ENCODE measurements around the gene RAMAC. TPM values are rescaled to one million over a fixed set of nuclear protein-coding genes. Genes with fewer than 3 reads are reported as not detected.

Gene RAMAC
- total and polyA plus RNA-seq, 10 of the 15 experiments (the other 5 are each of a cell fraction or from before 2014, with no cell fraction given): 22.4 to 109 (median 41.7) TPM

- TF ChIP-seq MEF2A (IDR thresholded peaks at IDR 0.05; ENCODE audit: insufficient read depth, low read depth, low read length) (no peak), EED (IDR thresholded peaks at IDR 0.05; ENCODE audit: low read depth) (no peak)
These were observed 34.4 kb upstream of the RAMAC start (continued) for GRCh38 chr15:82951472-82952157.

- in situ Hi-C loops (cut with MboI): no loop called here
These were observed 33.6 kb upstream of the RAMAC start, which contains the start of gene HOMER2 for GRCh38 chr15:82952158-82953081. TSS of gene HOMER2 (minus strand) at chr15:82952720. CDS start at chr15:82952535, 185 bp downstream.

More at GRCh38 chr15:82952158-82953081, 33.6 kb upstream of the RAMAC start, which contains the start of gene HOMER2:
- ChIA-PET POLR2A (no interaction called here), SMC1A (ENCODE audit: uncharacterized antibody, unreplicated experiment) (no interaction called here), CTCF (no interaction called here), RAD21 (ENCODE audit: unreplicated experiment) (no interaction called here)
- TF ChIP-seq MEF2B (IDR thresholded peaks at IDR 0.05; ENCODE audit: partially characterized antibody, poor library complexity, severe bottlenecking) (no peak), NFYB (IDR thresholded peaks at IDR 0.05; ENCODE audit: insufficient read depth, low read depth, low read length) (no peak), IKZF1 (conservative IDR thresholded peaks at IDR 0.05) (0 out of 2 replicates have a peak, but pooled peaks have one; percentile 18), IRF4 (IDR thresholded peaks at IDR 0.05; ENCODE audit: low read depth, low read length) (no peak), HDAC6 (IDR thresholded peaks at IDR 0.05; ENCODE audit: unreplicated experiment) (peak; percentile 75), BHLHE40 (IDR thresholded peaks at IDR 0.05; ENCODE audit: borderline replicate concordance in 1 of 2, low read depth in 2 of 2, low read length in 1 of 2) (peak in 1 of 2 experiments; percentile 42; a peak in 1 of 4 replicates), ESRRA (IDR thresholded peaks at IDR 0.05; ENCODE audit: low read length) (no peak), USF1 (IDR thresholded peaks at IDR 0.05; ENCODE audit: borderline replicate concordance, extremely low read length, insufficient read depth, low read depth, low read length) (no peak)
- no peak within 1 kb of the TSS for H3K4me3 ChIP-seq
- FAIRE-seq (no peak), ATAC-seq (peak; percentile 23; the same call in 2 of the 3 replicates), DNase-seq (ENCODE audit: low read depth, low spot score) (no peak)
- intact Hi-C loops (cut with micrococcal nuclease; ENCODE audit: unreplicated experiment): no loop called here
- no peaks in the 10 kb centered on the region for H3K9me3 ChIP-seq (replicated peaks; ENCODE audit: control insufficient read depth, insufficient read depth, low read length)
- peak within 1 kb of the TSS; percentile 62; the same call in 1 of the 2 replicates for H3K4me2 ChIP-seq (ENCODE audit: control insufficient read depth, insufficient read depth)
- H3K4me1 ChIP-seq (ENCODE audit: control insufficient read depth, insufficient read depth, low read length): peaks cover 17% of the 10 kb centered on the region
- no peak within 1 kb of the TSS for H2AFZ ChIP-seq (ENCODE audit: control insufficient read depth, low read depth, low read length)
- no peak within 1 kb of the TSS for H3K27ac ChIP-seq (ENCODE audit: control insufficient read depth, insufficient read depth)
- H3K36me3 ChIP-seq (ENCODE audit: control insufficient read depth in 2 of 2, insufficient read depth in 2 of 2, low read length in 1 of 2): no peaks in the 10 kb centered on the region
- no peak within 1 kb of the TSS for H3K9ac ChIP-seq (ENCODE audit: control insufficient read depth, insufficient read depth, low read length)
- WGBS (ENCODE audit: insufficient coverage, insufficient replicate concordance, low lambda C conversion rate, missing lambda C conversion rate): 3% methylated on average over 86 of the region's 119 CpGs
- no peaks in the 10 kb centered on the region for H3K79me2 ChIP-seq (ENCODE audit: control insufficient read depth, insufficient read depth, low read length)
- H3K27me3 ChIP-seq (replicated peaks in 1 of 2; ENCODE audit: control insufficient read depth in 2 of 2, insufficient read depth in 2 of 2, low read length in 1 of 2): peaks cover 4 to 25% of the 10 kb centered on the region in 2 experiments
- H4K20me1 ChIP-seq (ENCODE audit: control insufficient read depth, insufficient read depth): peaks cover 6% of the 10 kb centered on the region; the same call in 1 of the 2 replicates
- no TSS peak for BruUV-seq (replicated peaks)
